ENCODE measurements around the gene NRXN3.

DNA sequence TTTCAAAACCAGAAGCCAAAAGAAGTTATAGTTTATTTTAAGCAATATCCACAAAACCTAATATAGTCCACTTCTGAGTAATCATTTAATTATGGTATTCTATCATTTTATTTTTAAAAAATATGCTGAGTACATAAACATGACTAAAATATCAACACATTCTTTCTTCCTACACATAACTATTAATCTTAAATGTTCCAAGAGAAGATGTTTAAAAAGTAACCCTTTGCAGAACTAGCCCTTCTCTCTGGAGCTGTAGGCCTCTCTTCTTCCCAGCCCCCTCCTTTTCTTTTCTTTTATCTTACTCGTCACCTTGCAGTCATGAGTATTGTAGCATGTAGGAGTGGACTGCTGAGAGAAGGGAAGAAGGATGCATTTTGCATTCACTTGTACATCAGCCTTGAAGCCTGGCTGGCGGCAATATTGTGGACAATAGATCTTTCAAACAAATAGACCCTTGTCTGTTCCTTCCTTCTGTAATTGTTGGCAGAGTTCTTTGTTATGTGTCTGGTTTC, 941.9 kb downstream of the NRXN3 start:
- TF ChIP-seq POLR2AphosphoS5 (IDR thresholded peaks at IDR 0.05; ENCODE audit: low read depth) (no peak), EZH2 (IDR thresholded peaks at IDR 0.05; ENCODE audit: low read depth, unreplicated experiment) (no peak), STAT1 (IDR thresholded peaks at IDR 0.05; ENCODE audit: unreplicated experiment) (no peak), JUNB (IDR thresholded peaks at IDR 0.05; ENCODE audit: unreplicated experiment) (no peak), EZH2phosphoT487 (IDR thresholded peaks at IDR 0.05; ENCODE audit: unreplicated experiment) (no peak)
- TF ChIP-seq, protein P1, sequence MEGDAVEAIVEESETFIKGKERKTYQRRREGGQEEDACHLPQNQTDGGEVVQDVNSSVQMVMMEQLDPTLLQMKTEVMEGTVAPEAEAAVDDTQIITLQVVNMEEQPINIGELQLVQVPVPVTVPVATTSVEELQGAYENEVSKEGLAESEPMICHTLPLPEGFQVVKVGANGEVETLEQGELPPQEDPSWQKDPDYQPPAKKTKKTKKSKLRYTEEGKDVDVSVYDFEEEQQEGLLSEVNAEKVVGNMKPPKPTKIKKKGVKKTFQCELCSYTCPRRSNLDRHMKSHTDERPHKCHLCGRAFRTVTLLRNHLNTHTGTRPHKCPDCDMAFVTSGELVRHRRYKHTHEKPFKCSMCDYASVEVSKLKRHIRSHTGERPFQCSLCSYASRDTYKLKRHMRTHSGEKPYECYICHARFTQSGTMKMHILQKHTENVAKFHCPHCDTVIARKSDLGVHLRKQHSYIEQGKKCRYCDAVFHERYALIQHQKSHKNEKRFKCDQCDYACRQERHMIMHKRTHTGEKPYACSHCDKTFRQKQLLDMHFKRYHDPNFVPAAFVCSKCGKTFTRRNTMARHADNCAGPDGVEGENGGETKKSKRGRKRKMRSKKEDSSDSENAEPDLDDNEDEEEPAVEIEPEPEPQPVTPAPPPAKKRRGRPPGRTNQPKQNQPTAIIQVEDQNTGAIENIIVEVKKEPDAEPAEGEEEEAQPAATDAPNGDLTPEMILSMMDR (conservative IDR thresholded peaks at IDR 0.05; ENCODE audit: low read depth in 2 of 2) = no peak
- TF ChIP-seq, protein P2, sequence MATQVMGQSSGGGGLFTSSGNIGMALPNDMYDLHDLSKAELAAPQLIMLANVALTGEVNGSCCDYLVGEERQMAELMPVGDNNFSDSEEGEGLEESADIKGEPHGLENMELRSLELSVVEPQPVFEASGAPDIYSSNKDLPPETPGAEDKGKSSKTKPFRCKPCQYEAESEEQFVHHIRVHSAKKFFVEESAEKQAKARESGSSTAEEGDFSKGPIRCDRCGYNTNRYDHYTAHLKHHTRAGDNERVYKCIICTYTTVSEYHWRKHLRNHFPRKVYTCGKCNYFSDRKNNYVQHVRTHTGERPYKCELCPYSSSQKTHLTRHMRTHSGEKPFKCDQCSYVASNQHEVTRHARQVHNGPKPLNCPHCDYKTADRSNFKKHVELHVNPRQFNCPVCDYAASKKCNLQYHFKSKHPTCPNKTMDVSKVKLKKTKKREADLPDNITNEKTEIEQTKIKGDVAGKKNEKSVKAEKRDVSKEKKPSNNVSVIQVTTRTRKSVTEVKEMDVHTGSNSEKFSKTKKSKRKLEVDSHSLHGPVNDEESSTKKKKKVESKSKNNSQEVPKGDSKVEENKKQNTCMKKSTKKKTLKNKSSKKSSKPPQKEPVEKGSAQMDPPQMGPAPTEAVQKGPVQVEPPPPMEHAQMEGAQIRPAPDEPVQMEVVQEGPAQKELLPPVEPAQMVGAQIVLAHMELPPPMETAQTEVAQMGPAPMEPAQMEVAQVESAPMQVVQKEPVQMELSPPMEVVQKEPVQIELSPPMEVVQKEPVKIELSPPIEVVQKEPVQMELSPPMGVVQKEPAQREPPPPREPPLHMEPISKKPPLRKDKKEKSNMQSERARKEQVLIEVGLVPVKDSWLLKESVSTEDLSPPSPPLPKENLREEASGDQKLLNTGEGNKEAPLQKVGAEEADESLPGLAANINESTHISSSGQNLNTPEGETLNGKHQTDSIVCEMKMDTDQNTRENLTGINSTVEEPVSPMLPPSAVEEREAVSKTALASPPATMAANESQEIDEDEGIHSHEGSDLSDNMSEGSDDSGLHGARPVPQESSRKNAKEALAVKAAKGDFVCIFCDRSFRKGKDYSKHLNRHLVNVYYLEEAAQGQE (IDR thresholded peaks at IDR 0.05; ENCODE audit: unreplicated experiment) = no peak

Measured in GM23338 (cell line).